Stimulated activated CD8-positive, alpha-beta memory T cell treated with anti-CD3 and anti-CD28 coated beads, Interleukin-2, amount 100 ng/mL, for 48 hours (primary cell): ENCODE data around the gene WDR4.
"Not testable (repeated sequence)": the region's sequence is repeated elsewhere in the genome, so short reads cannot be mapped to it uniquely, and the experiment has no call there.

ENCODE experiments used
- DNase-seq, 2 donors: peaks; one replicate each; pipeline ENCODE4 v3.0.0-alpha.2; 2020; ENCODE audit warnings: low read depth in 2 of 2

The WDR4 gene

GRCh38 chr21:42875811-42876210, 3.5 kb downstream of the WDR4 start:
- not testable (repeated sequence) for DNase-seq

DNA sequence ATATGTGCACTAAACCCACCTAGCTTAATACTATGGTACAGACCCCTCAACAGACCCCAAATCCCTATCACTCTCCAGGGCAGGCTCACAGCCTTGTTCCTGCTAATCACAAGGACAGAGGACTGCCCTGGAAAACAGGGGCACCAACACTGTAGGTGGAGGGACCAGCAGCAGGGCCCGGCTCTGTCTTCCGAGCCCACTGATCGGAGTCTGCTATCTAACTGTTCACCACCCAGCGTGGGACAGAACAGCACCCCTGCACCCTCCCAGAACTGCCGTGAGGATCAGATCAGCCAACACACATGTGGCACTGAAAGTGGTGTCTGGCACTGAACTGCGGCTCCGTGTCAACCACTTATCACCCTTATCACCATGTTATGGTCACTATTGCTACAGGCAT, 6.2 kb downstream of the WDR4 start:
- DNase-seq: no peak

GRCh38 chr21:42868196-42868595, 11.1 kb downstream of the WDR4 start:
- DNase-seq: no peak

GRCh38 chr21:42865776-42866160, 13.6 kb downstream of the WDR4 start:
- no peak for DNase-seq

DNA sequence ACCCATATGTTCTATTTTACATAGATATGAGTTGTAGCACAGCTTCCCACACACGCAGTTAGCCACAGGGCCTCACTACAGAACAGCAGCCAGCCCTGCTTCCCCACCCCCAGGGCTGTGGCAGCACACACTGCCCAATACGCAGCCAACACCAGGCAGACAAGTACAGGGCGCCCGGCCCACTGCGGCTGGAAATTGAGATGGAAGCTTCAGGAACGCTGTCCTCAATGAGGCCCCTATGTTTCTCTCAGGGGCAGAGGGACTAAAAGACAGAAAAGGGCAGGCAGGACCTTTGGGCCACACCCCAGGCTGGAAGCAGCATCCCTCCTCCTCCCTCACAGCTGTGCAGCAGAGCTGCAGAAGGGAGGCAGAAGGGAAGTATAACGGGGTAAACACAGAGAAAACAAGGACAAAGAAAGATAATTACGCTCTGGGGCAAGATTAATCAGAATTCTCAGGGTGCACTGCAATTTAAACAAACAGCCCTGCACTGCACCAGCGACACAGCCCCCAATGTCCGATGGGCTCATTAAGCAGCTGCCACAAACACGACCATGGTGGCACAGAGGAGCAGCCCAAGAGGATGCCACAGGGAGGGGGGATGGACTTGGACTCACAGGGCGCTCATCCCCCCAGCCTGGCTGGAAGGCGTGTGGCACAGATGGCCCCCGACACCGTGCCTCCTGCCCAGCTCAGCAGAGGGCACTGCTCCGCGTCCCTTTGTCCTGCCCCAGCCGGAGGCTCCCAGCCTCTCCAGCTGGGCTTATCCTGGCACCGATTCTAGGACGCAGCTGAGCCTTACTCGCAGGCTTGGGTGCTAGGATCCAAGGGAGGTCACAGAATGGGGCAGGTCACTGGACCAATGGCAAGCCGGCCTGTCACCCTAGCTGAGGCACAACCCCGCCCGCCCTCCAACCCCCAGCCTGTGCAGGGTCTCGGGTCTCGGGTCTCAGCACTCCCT, 14.2 kb downstream of the WDR4 start:
- DNase-seq: no peak

- DNase-seq: no peak
Measured at GRCh38 chr21:42864286-42864685, 15.1 kb downstream of the WDR4 start.

DNA sequence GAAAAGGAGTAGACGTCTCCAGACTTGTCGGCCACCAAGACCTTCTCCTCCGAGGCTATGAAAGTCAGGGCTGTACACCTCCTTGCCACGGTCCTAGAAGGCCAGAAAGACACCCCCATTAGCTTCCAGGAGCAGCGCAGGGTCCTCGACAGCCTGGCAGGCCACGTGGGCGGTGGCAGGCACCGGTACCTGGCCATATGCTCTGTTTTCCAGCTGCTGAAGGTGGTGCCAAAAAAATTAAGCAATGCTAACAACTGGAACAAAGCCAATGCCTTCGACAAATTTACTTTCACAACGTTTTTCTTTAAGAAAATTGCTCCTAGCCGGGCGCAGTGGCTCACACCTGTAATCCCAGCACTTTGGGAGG, 15.9 kb downstream of the WDR4 start:
- DNase-seq: no peak

- DNase-seq: no peak
Measured at GRCh38 chr21:42862774-42863503, 16.4 kb downstream of the WDR4 start.

GRCh38 chr21:42861848-42862400, 17.4 kb downstream of the WDR4 start:
- no peak for DNase-seq

DNA sequence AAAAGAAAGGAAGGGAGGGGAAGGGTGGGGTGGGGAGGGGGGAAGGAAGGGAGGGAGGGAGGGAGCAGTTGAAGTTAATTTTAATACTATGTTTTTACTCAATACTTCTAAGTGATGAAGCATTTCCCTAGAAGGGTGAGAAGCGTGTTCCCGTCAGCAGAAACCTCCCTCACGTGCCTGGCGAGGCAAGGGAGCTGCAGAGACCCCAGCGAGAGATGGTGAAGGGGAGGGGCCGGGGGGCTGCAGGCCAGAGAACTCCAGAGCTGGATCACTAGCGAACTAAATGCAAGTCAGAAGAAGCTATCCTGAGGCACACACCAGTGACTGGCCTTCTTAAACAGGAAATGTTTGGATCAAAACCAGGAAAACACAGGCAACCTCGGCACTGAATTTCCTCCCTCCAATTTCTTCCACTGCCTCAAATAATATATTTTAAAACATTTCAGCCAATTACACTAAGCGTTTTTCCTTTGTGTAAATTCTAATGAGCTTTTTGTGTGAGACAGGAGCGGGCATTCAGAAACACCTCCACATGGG, 18.0 kb downstream of the WDR4 start:
- DNase-seq: no peak

GRCh38 chr21:42860345-42860744, 19.0 kb downstream of the WDR4 start:
- no peak for DNase-seq

DNA sequence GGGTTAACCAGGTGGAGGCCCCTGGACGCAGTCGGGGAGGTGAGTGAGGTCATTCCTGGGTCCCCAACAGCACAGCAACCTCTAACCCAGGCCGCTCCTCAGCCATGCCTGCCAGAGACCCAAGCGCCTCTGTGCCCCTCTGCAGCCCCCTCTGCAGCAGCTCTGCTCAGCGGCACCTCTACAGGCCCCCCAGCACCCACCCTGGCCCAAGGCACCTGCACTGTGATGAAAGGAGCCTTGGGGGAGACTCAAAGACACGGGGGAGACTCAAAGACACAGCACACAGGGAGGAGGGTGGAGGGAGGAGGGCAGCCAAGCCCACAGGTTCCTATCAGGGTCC, 19.5 kb downstream of the WDR4 start:
- DNase-seq: no peak

GRCh38 chr21:42858957-42859890, 20.1 kb downstream of the WDR4 start:
- DNase-seq: no peak

GRCh38 chr21:42858185-42858847, 21.0 kb downstream of the WDR4 start:
- DNase-seq: no peak

- DNase-seq: no peak
Measured at GRCh38 chr21:42857216-42857615, 22.1 kb downstream of the WDR4 start.

GRCh38 chr21:42855937-42856335, 23.4 kb downstream of the WDR4 start:
- DNase-seq: no peak

GRCh38 chr21:42855171-42855936, 24.0 kb downstream of the WDR4 start:
- no peak for DNase-seq

GRCh38 chr21:42854246-42855010, 24.9 kb downstream of the WDR4 start:
- no peak for DNase-seq

DNA sequence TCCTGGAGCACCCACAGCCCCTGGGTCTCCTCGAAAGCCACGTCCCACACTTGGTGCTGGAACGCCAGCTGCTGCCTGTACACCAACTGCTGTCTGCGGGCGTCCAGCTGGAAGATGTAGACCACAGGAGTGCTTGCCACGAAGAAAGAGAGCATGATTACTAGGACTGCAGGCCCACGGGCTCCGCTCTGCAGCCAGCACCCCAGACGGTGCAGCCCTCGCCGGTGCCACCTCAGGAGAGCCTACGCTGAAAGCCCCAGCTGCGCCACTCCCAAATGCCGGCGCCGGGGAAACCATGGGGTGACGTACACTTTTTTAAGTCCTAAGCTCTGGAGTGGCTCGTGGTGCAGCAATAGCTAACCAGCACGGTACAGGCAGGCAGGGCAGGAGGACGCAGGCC, 25.7 kb downstream of the WDR4 start:
- DNase-seq: no peak
